H1 (cell line): ENCODE data around the gene KLHL21. TPM values are rescaled to one million over a fixed set of nuclear protein-coding genes. Genes with fewer than 3 reads are reported as not detected.

Experiments
- CTCF ChIA-PET: fragments of 300-600 bp; sonication (Branson Sonifier 250); formaldehyde crosslinking; loops from one replicate; lab custom pipeline; 2021; ENCODE audit not compliant: partially characterized antibody; lab: Charles Lee
- POLR2A ChIA-PET: fragments of 300-600 bp; sonication (Branson Sonifier 250); formaldehyde crosslinking; loops from one replicate; lab custom pipeline; 2021; ENCODE audit warnings: inconsistent platforms; ENCODE audit not compliant: partially characterized antibody; lab: Charles Lee
- DNase-seq, 2 experiments: peaks; one replicate each; pipeline versions ENCODE4 v3.0.0 to v3.0.0-alpha.2; 2010 to 2022; ENCODE audit warnings: low spot score in 2 of 2, low read depth in 1 of 2, mixed read lengths in 1 of 2
- FAIRE-seq: peaks from 2 replicates; lab custom pipeline; 2011; peaks lifted over from hg19 to GRCh38; lab: Jason Lieb, UNC
- H2AFZ ChIP-seq: 2 replicates; pipeline ENCODE4 v1.8.1; 2012; ENCODE audit warnings: low read length, inconsistent platforms
- H2AK5ac ChIP-seq: 2 replicates; pipeline ENCODE4 v1.6.1; 2013; ENCODE audit warnings: low read depth, low read length
- H2BK120ac ChIP-seq: replicated peaks from 2 replicates; pipeline ENCODE3; 2013; ENCODE audit warnings: low read depth, low read length, inconsistent platforms
- H2BK12ac ChIP-seq: 2 replicates; pipeline ENCODE4 v1.6.1; 2013; ENCODE audit warnings: low read depth, low read length
- H2BK15ac ChIP-seq: 2 replicates; pipeline ENCODE4 v1.6.1; 2013; ENCODE audit warnings: low read length
- H2BK20ac ChIP-seq: 2 replicates; pipeline ENCODE4 v1.6.1; 2013; ENCODE audit warnings: low read length
- H2BK5ac ChIP-seq: 2 replicates; pipeline ENCODE4 v1.6.1; 2013; ENCODE audit warnings: low read depth, low read length
- H3K14ac ChIP-seq: 2 replicates; pipeline ENCODE4 v1.6.1; 2013; ENCODE audit warnings: inconsistent platforms; ENCODE audit not compliant: insufficient read length
- H3K18ac ChIP-seq: 2 replicates; pipeline ENCODE4 v1.6.1; 2013; ENCODE audit warnings: low read length; ENCODE audit errors: extremely low read depth
- H3K23ac ChIP-seq: 2 replicates; pipeline ENCODE4 v1.6.1; 2013; ENCODE audit warnings: inconsistent platforms; ENCODE audit not compliant: insufficient read length
- H3K23me2 ChIP-seq: 2 replicates; pipeline ENCODE4 v1.6.1; 2013; ENCODE audit warnings: low read depth, low read length
- H3K27ac ChIP-seq: 2 replicates; pipeline ENCODE4 v1.6.1; 2011; ENCODE audit warnings: low read depth, low read length, inconsistent platforms
- H3K27me3 ChIP-seq, 4 experiments: replicated peaks in 1 of 4; 1 replicate in 1 of 4; 2 replicates in 3 of 4; pipeline versions ENCODE4 v1.6.1 to v1.8.1; 2011 to 2013; ENCODE audit warnings: low read length in 3 of 4, mild to moderate bottlenecking in 3 of 4, inconsistent platforms in 2 of 4, mixed read lengths in 2 of 4, moderate library complexity in 1 of 4; ENCODE audit not compliant: control insufficient read depth in 3 of 4, insufficient read depth in 3 of 4; ENCODE audit errors: extremely low read depth in 1 of 4
- H3K36me3 ChIP-seq, 4 experiments: 2 replicates each; pipeline versions ENCODE4 v1.6.1 to v1.8.1; 2011 to 2013; ENCODE audit warnings: mild to moderate bottlenecking in 4 of 4, low read length in 3 of 4, moderate library complexity in 2 of 4, control low read depth in 1 of 4, inconsistent platforms in 1 of 4; ENCODE audit not compliant: insufficient read depth in 4 of 4, control insufficient read depth in 2 of 4
- H3K4ac ChIP-seq: replicated peaks from 2 replicates; pipeline ENCODE3; 2013; ENCODE audit warnings: low read length, low read depth, mixed read lengths, inconsistent platforms; ENCODE audit not compliant: insufficient read length
- H3K4me1 ChIP-seq, 4 experiments: replicated peaks in 1 of 4; 1 replicate in 1 of 4; 2 replicates in 3 of 4; pipeline versions ENCODE4 v1.6.1 to v1.8.1; 2011 to 2013; ENCODE audit warnings: low read length in 3 of 4, inconsistent platforms in 2 of 4, mixed read lengths in 1 of 4; ENCODE audit not compliant: insufficient read depth in 4 of 4, control insufficient read depth in 3 of 4
- H3K4me2 ChIP-seq, 2 experiments: 2 replicates each; pipeline versions ENCODE4 v1.6.1 to v1.8.1; 2011 to 2013; ENCODE audit warnings: low read depth in 2 of 2, low read length in 2 of 2, control low read depth in 1 of 2, inconsistent platforms in 1 of 2, mild to moderate bottlenecking in 1 of 2; ENCODE audit not compliant: insufficient read depth in 1 of 2
- H3K4me3 ChIP-seq, 4 experiments: fragments of 200-600, 300-600 bp in 1 of 4; sonication (generic), shearing (Covaris generic), sonication (Bioruptor Twin) in 1 of 4; 2 replicates each; pipeline versions ENCODE4 v1.5.1 to v1.8.1; 2011 to 2016; ENCODE audit warnings: low read length in 4 of 4, low read depth in 3 of 4, control low read depth in 2 of 4, inconsistent platforms in 2 of 4, mild to moderate bottlenecking in 2 of 4, mixed read lengths in 1 of 4, moderate library complexity in 1 of 4; ENCODE audit not compliant: insufficient read depth in 2 of 4; ENCODE audit errors: extremely low read depth in 1 of 4
- H3K56ac ChIP-seq: replicated peaks from 2 replicates; pipeline ENCODE3; 2013; ENCODE audit warnings: low read depth, mild to moderate bottlenecking, mixed read lengths, low read length, inconsistent platforms; ENCODE audit not compliant: insufficient read length
- H3K79me1 ChIP-seq: 2 replicates; pipeline ENCODE4 v1.6.1; 2013; ENCODE audit warnings: low read depth, low read length, control low read depth
- H3K79me2 ChIP-seq, 2 experiments: 2 replicates each; pipeline versions ENCODE4 v1.6.1 to v1.8.1; 2012 to 2013; ENCODE audit warnings: low read length in 2 of 2, mild to moderate bottlenecking in 2 of 2, inconsistent platforms in 1 of 2; ENCODE audit not compliant: insufficient read depth in 2 of 2, control insufficient read depth in 1 of 2
- H3K9ac ChIP-seq, 4 experiments: replicated peaks in 1 of 4; 1 replicate in 1 of 4; 2 replicates in 3 of 4; pipeline versions ENCODE4 v1.6.1 to v1.8.1; 2011 to 2013; ENCODE audit warnings: low read depth in 3 of 4, low read length in 3 of 4, control low read depth in 2 of 4, mild to moderate bottlenecking in 2 of 4, moderate library complexity in 2 of 4, inconsistent platforms in 1 of 4; ENCODE audit errors: extremely low read depth in 1 of 4
- H3K9me3 ChIP-seq, 2 experiments: 2 replicates each; pipeline versions ENCODE4 v1.6.1 to v1.8.1; 2012 to 2013; ENCODE audit warnings: mild to moderate bottlenecking in 2 of 2, moderate library complexity in 2 of 2, control low read depth in 1 of 2, inconsistent platforms in 1 of 2, low read depth in 1 of 2, low read length in 1 of 2, mixed read lengths in 1 of 2; ENCODE audit not compliant: insufficient read depth in 2 of 2
- H4K20me1 ChIP-seq, 2 experiments: replicated peaks in 1 of 2; 2 replicates each; pipeline versions ENCODE3 to v1.8.1; 2011 to 2013; ENCODE audit warnings: inconsistent platforms in 2 of 2, low read length in 2 of 2, mild to moderate bottlenecking in 1 of 2; ENCODE audit not compliant: insufficient read depth in 2 of 2, control insufficient read depth in 1 of 2
- H4K5ac ChIP-seq: 2 replicates; pipeline ENCODE4 v1.6.1; 2013; ENCODE audit warnings: low read length, low read depth, mixed read lengths, inconsistent platforms; ENCODE audit not compliant: insufficient read length
- H4K8ac ChIP-seq: 2 replicates; pipeline ENCODE4 v1.8.0; 2013; ENCODE audit warnings: mild to moderate bottlenecking, moderate library complexity, low read length, inconsistent platforms; ENCODE audit not compliant: insufficient read depth; ENCODE audit errors: extremely low read depth
- H4K91ac ChIP-seq: replicated peaks from 2 replicates; pipeline ENCODE3; 2013; ENCODE audit warnings: low read length, mixed read lengths, inconsistent platforms; ENCODE audit not compliant: insufficient read length
- BCL11A ChIP-seq, 2 experiments: IDR thresholded peaks; one replicate each; pipeline ENCODE4 v1.6.1; 2011; ENCODE audit warnings: low read depth in 2 of 2, low read length in 2 of 2, mild to moderate bottlenecking in 2 of 2
- CEBPB ChIP-seq: IDR thresholded peaks from 2 replicates; pipeline ENCODE4 v1.6.1; 2012; ENCODE audit warnings: low read depth, low read length
- KDM5A ChIP-seq: fragments of 200-600 bp; IDR thresholded peaks from 2 replicates; pipeline ENCODE4 v1.7.1; 2012; ENCODE audit warnings: mild to moderate bottlenecking, low read length, inconsistent platforms, mixed read lengths
- PHF8 ChIP-seq: fragments of 200-600 bp; sonication (generic); conservative IDR thresholded peaks from 2 replicates; pipeline ENCODE4 v1.7.1; 2012; ENCODE audit warnings: low read depth, mild to moderate bottlenecking, inconsistent platforms, low read length, moderate library complexity
- RNF2 ChIP-seq: fragments of 200-900, 300-1000 bp; sonication (generic); IDR thresholded peaks from 2 replicates; pipeline ENCODE4 v1.7.1; 2016; ENCODE audit warnings: borderline replicate concordance, low read depth, mild to moderate bottlenecking, antibody characterized with exemption, low read length; ENCODE audit not compliant: poor library complexity, severe bottlenecking; ENCODE audit errors: missing control alignments
- RXRA ChIP-seq: IDR thresholded peaks from 2 replicates; pipeline ENCODE4 v1.6.1; 2011; ENCODE audit warnings: low read depth, mild to moderate bottlenecking, low read length, moderate library complexity; ENCODE audit not compliant: insufficient read depth
- SIN3A ChIP-seq, 2 experiments: IDR thresholded peaks in 1 of 2; conservative IDR thresholded peaks in 1 of 2; 2 replicates each; pipeline ENCODE4 v1.6.1; 2011 to 2012; ENCODE audit warnings: low read length in 2 of 2, improper control_type of control experiment in 1 of 2, low read depth in 1 of 2, mild to moderate bottlenecking in 1 of 2
- SUZ12 ChIP-seq: fragments of 200-600 bp; sonication (generic); IDR thresholded peaks from 2 replicates; pipeline ENCODE4 v1.6.1; 2012; ENCODE audit warnings: mild to moderate bottlenecking, inconsistent platforms, low read length, moderate library complexity, mixed read lengths
- whole genome bisulfite sequencing, 2 experiments: shearing (Covaris generic) in 1 of 2; methylation state at CpG; one replicate each; pipeline versions ENCODE4 v1.1.6 to v1.1.7; 2013 to 2015; ENCODE audit warnings: low lambda C conversion rate in 2 of 2, mixed read lengths in 2 of 2, inconsistent platforms in 1 of 2, low coverage in 1 of 2, missing lambda C conversion rate in 1 of 2; ENCODE audit not compliant: insufficient replicate concordance in 2 of 2, insufficient coverage in 1 of 2, insufficient read length in 1 of 2; ENCODE audit errors: extremely low coverage in 1 of 2, missing lambda C conversion rate in 1 of 2; 5-methylcytosine and 5-hydroxymethylcytosine counted together
- polyA plus RNA-seq, 7 experiments: library from polyadenylated mRNA; depleted of rRNA in 3 of 7; stranded (reverse) in 5 of 7; unstranded in 2 of 7; fragments of >200 nt in 5 of 7; fragments of 200-250 nt in 2 of 7; gene quantifications; 1 replicate in 5 of 7; 2 replicates in 1 of 7; 4 replicates in 1 of 7; pipeline versions ENCODE4 v1.2.1 to v1.2.3, GENCODE V29; 2011 to 2013; ENCODE audit warnings: missing spikeins in 2 of 7, mixed read lengths in 2 of 7
- total RNA-seq: library from RNA; stranded (reverse); fragmentation: NEBNext Ultra II Directional; extraction: Animal tissue kit (Norgen Biotek cat#: 25700); gene quantifications from 2 replicates; pipeline ENCODE4 v1.2.1, GENCODE V29; 2021
- TF ChIP-seq, protein P1 (sequence below): IDR thresholded peaks from 2 replicates; pipeline ENCODE4 v1.6.1; 2012; ENCODE audit warnings: low read length, inconsistent platforms

Gene KLHL21
- total and polyA plus RNA-seq, 2 of the 8 experiments (the other 6 are each of a cell fraction or from before 2014, with no cell fraction given), result 11.9 to 22.3 TPM

DNA sequence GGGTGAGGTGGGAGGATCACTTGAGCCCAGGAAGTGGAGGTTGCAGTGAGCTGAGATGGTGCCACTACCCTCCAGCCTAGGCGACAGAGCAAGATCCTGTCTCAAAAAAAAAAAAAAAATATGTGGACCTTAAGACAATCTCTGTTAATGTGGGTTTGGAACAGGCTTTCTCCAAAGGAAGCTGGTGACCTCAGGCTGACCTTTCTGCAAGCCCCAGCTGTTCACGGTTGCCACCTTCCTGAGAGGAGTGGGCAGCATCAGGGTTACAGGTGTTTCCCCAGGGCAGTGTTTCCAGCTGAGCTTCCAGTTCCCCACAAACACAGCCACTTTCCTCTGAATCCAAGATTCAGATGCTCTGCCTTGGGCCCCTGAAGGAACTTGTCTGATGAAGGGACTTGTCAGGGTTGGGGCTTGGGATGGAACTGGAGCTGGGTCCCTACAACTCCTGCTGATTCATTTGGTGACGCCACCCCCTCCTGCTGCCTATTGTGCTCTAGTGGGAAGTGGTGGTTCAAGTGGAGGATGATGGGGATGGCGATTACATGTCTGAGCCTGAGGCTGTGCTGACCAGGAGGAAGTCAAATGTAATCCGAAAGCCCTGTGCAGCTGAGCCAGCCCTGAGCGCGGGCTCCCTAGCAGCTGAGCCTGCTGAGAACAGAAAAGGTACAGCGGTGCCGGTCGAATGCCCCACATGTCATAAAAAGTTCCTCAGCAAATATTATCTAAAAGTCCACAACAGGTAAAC, 20.9 kb downstream of the KLHL21 start:
- Histone ChIP-seq H4K91ac (no peak overlapping the region), H3K4ac (no peak overlapping the region), H3K23ac (no peak overlapping the region), H3K56ac (no peak overlapping the region), H3K4me1 (peaks cover 0 to 17% (median 13%) of the 10 kb centered on the region in 4 experiments; a peak in 6 of 7 replicates), H2BK5ac (no peak overlapping the region), H3K27me3 (no peaks in the 10 kb centered on the region; a peak in 2 of 7 replicates), H2AFZ (no peak overlapping the region), H3K14ac (no peak overlapping the region), H3K9ac (no peak overlapping the region), H4K5ac (no peak overlapping the region), H3K27ac (no peak overlapping the region), H2BK12ac (no peak overlapping the region), H3K23me2 (peaks cover 5% of the 10 kb centered on the region), H3K4me2 (no peak overlapping the region; a peak in 1 of 4 replicates), H4K8ac (no peak overlapping the region), H3K4me3 (no peak overlapping the region), H3K79me2 (peaks cover 0 to 13% of the 10 kb centered on the region in 2 experiments; a peak in 1 of 4 replicates), H2BK120ac (no peak overlapping the region), H2BK15ac (no peak overlapping the region), H4K20me1 (peaks cover 0 to 21% of the 10 kb centered on the region in 2 experiments), H2BK20ac (no peak overlapping the region), H3K36me3 (no peaks in the 10 kb centered on the region; a peak in 1 of 8 replicates), H3K18ac (no peak overlapping the region), H3K9me3 (no peaks in the 10 kb centered on the region), H3K79me1 (peaks cover 8% of the 10 kb centered on the region), H2AK5ac (no peak overlapping the region)
- ChIA-PET CTCF (interaction anchor here (0.6 to 4.3 kb wide), 8 partner anchors 11 to 83 kb away, joined by 3 to 23 read pairs (median 5); partner anchors contain the start of genes NOL9 and TAS1R1), POLR2A (interaction anchor here (0.6 to 17.4 kb wide), 7 partner anchors 8 to 60 kb away, joined by 3 to 196 read pairs (median 4); partner anchors contain the start of gene KLHL21)
- no peak for DNase-seq
- FAIRE-seq, result no peak
- WGBS, 2 experiments, result 95% methylated on average over 10 of the region's 10 CpGs; no CpG with 5 or more reads in 1 of the 2 experiments
- TF ChIP-seq, protein P1, sequence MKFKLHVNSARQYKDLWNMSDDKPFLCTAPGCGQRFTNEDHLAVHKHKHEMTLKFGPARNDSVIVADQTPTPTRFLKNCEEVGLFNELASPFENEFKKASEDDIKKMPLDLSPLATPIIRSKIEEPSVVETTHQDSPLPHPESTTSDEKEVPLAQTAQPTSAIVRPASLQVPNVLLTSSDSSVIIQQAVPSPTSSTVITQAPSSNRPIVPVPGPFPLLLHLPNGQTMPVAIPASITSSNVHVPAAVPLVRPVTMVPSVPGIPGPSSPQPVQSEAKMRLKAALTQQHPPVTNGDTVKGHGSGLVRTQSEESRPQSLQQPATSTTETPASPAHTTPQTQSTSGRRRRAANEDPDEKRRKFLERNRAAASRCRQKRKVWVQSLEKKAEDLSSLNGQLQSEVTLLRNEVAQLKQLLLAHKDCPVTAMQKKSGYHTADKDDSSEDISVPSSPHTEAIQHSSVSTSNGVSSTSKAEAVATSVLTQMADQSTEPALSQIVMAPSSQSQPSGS, result no peak
- no peak for TF ChIP-seq CEBPB
- TF ChIP-seq RNF2, result no peak
- no peak for TF ChIP-seq BCL11A (IDR thresholded peaks at IDR 0.05; ENCODE audit: low read depth in 2 of 2, low read length in 2 of 2)
- no peak for TF ChIP-seq KDM5A
- TF ChIP-seq PHF8, result no peak
- no peak for TF ChIP-seq RXRA
- TF ChIP-seq SIN3A (conservative IDR thresholded peaks at IDR 0.05 in 1 of 2, IDR thresholded peaks at IDR 0.05 in 1 of 2; ENCODE audit: low read depth in 1 of 2, low read length in 2 of 2), result no peak
- no peak for TF ChIP-seq SUZ12
